K562 (cell line): Measurements from ENCODE around the gene ARFRP1. TPM values are rescaled to one million over a fixed set of nuclear protein-coding genes. Genes with fewer than 3 reads are reported as not detected.

Experiments used
- BRCA1 ChIP-seq, 2 experiments: fragments of 450-650 bp in 1 of 2; sonication (generic) in 1 of 2; formaldehyde crosslinking in 1 of 2; IDR thresholded peaks; 2 replicates each; pipeline versions ENCODE4 v1.5.0 to v1.6.1; 2017 to 2020; ENCODE audit warnings: mild to moderate bottlenecking in 1 of 2, missing genetic modification reagents in 1 of 2
- CBX8 ChIP-seq: fragments of 200-600 bp; sonication (generic); IDR thresholded peaks from 2 replicates; pipeline ENCODE4 v1.6.1; 2012; ENCODE audit warnings: borderline replicate concordance, mixed run types, low read depth, mild to moderate bottlenecking, moderate library complexity, mixed read lengths, low read length, control low read depth, inconsistent platforms; ENCODE audit not compliant: poor library complexity, severe bottlenecking; ENCODE audit errors: extremely low read depth
- CXXC5 ChIP-seq: fragments of 250-450 bp; sonication (Bioruptor Pico); IDR thresholded peaks from 2 replicates; pipeline ENCODE4 v1.8.0; 2022; ENCODE audit warnings: inconsistent platforms, mild to moderate bottlenecking, moderate library complexity
- DACH1 ChIP-seq: fragments of 450-650 bp; IDR thresholded peaks from 2 replicates; pipeline ENCODE4 v1.6.1; 2018; ENCODE audit not compliant: partially characterized antibody
- FIP1L1 ChIP-seq: fragments of 200-400 bp; formaldehyde crosslinking; IDR thresholded peaks from 2 replicates; pipeline ENCODE4 v1.6.1; 2018; ENCODE audit warnings: mild to moderate bottlenecking, low read depth, low read length; ENCODE audit not compliant: poor library complexity, severe bottlenecking
- HLTF ChIP-seq: fragments of 450-650 bp; IDR thresholded peaks from 2 replicates; pipeline ENCODE4 v1.6.1; 2016
- ILK ChIP-seq: fragments of 450-650 bp; IDR thresholded peaks from 2 replicates; pipeline ENCODE4 v1.6.1; 2016; ENCODE audit warnings: missing genetic modification characterization, low read depth, mild to moderate bottlenecking, missing compliant biosample characterization, moderate library complexity, borderline replicate concordance
- L3MBTL2 ChIP-seq: fragments of 450-650 bp; IDR thresholded peaks from 2 replicates; pipeline ENCODE4 v1.6.1; 2016; ENCODE audit warnings: mild to moderate bottlenecking, moderate library complexity
- MBD2 ChIP-seq: sonication (generic); IDR thresholded peaks from 2 replicates; pipeline ENCODE4 v1.6.1; 2016; ENCODE audit warnings: low read depth, borderline replicate concordance
- MCM7 ChIP-seq, 2 experiments: fragments of 450-650 bp; IDR thresholded peaks; 2 replicates each; pipeline ENCODE4 v1.6.1; 2016 to 2018
- NCOA4 ChIP-seq: fragments of 450-650 bp; IDR thresholded peaks from 2 replicates; pipeline ENCODE4 v1.6.1; 2018; ENCODE audit warnings: mild to moderate bottlenecking; ENCODE audit not compliant: partially characterized antibody
- RFX7 ChIP-seq: fragments of 250-450 bp; sonication (Bioruptor Pico); IDR thresholded peaks from 2 replicates; pipeline ENCODE4 v1.5.1; 2021; ENCODE audit warnings: mild to moderate bottlenecking
- SNIP1 ChIP-seq: fragments of 450-650 bp; IDR thresholded peaks from 2 replicates; pipeline ENCODE4 v1.7.1; 2017; ENCODE audit warnings: low read depth, mild to moderate bottlenecking
- ZNF134 ChIP-seq: fragments of 250-450 bp; sonication (Bioruptor Pico); conservative IDR thresholded peaks from 2 replicates; pipeline ENCODE4 v1.4.0; 2020
- ZNF140 ChIP-seq: fragments of 250-450 bp; sonication (Bioruptor Pico); IDR thresholded peaks from 2 replicates; pipeline ENCODE4 v1.8.0; 2021; ENCODE audit warnings: moderate library complexity, mild to moderate bottlenecking, inconsistent platforms
- ZNF253 ChIP-seq: fragments of 250-450 bp; sonication (Bioruptor Pico); conservative IDR thresholded peaks from 2 replicates; pipeline ENCODE4 v1.6.1; 2021; ENCODE audit warnings: mild to moderate bottlenecking
- ZNF584 ChIP-seq: fragments of 200-800 bp; sonication (Bioruptor generic); IDR thresholded peaks from 2 replicates; pipeline ENCODE4 v1.6.1; 2016; ENCODE audit warnings: low read depth, mild to moderate bottlenecking, missing genetic modification characterization, missing compliant biosample characterization
- ZNF586 ChIP-seq: fragments of 450-650 bp; formaldehyde crosslinking; conservative IDR thresholded peaks from 2 replicates; pipeline ENCODE4 v1.4.0; 2020; ENCODE audit warnings: mild to moderate bottlenecking, moderate library complexity
- polyA plus RNA-seq, 8 experiments: library from polyadenylated mRNA; depleted of rRNA in 4 of 8; stranded (reverse) in 5 of 8; unstranded in 3 of 8; fragments of >200 nt; fragmentation: Nextera tagmentation in 2 of 8; fragmentation: Illumina TruSeq in 1 of 8; extraction: Ambion mirVana in 2 of 8; extraction: Trizol in 1 of 8; gene quantifications; 2 replicates each; pipeline versions ENCODE4 v1.2.1 to v1.2.3, GENCODE V29; 2011 to 2014; ENCODE audit warnings: inconsistent platforms in 1 of 8, missing spikeins in 1 of 8
- total RNA-seq, 7 experiments: library from RNA; depleted of rRNA in 6 of 7; stranded (reverse); fragments of >200 nt in 6 of 7; fragmentation: Illumina TruSeq in 2 of 7; extraction: Trizol in 2 of 7; gene quantifications; 2 replicates each; pipeline versions ENCODE4 v1.2.1 to v1.2.3, GENCODE V29; 2011 to 2021; ENCODE audit warnings: low replicate concordance in 1 of 7
- TF ChIP-seq, protein P1 (sequence below): sonication (generic); formaldehyde crosslinking; IDR thresholded peaks from 2 replicates; pipeline ENCODE4 v1.8.0; 2022; ENCODE audit warnings: mild to moderate bottlenecking, missing genetic modification reagents
- TF ChIP-seq, protein P2 (sequence below): sonication (generic); formaldehyde crosslinking; IDR thresholded peaks from 2 replicates; pipeline ENCODE4 v1.8.1; 2023; ENCODE audit warnings: mild to moderate bottlenecking, missing genetic modification reagents
- TF ChIP-seq, protein P3 (sequence below): IDR thresholded peaks from 2 replicates; pipeline ENCODE4 v1.6.1; 2014; ENCODE audit warnings: antibody characterized with exemption
- TF ChIP-seq, protein P4 (sequence below): fragments of 150-350 bp; IDR thresholded peaks from 2 replicates; pipeline ENCODE4 v1.6.1; 2014; ENCODE audit warnings: low read depth, mild to moderate bottlenecking, low read length, borderline replicate concordance

ARFRP1 gene
- total and polyA plus RNA-seq, 9 of the 15 experiments (the other 6 are each of a cell fraction or from before 2014, with no cell fraction given) = 2.2 to 78.9 (median 37.3) TPM

DNA sequence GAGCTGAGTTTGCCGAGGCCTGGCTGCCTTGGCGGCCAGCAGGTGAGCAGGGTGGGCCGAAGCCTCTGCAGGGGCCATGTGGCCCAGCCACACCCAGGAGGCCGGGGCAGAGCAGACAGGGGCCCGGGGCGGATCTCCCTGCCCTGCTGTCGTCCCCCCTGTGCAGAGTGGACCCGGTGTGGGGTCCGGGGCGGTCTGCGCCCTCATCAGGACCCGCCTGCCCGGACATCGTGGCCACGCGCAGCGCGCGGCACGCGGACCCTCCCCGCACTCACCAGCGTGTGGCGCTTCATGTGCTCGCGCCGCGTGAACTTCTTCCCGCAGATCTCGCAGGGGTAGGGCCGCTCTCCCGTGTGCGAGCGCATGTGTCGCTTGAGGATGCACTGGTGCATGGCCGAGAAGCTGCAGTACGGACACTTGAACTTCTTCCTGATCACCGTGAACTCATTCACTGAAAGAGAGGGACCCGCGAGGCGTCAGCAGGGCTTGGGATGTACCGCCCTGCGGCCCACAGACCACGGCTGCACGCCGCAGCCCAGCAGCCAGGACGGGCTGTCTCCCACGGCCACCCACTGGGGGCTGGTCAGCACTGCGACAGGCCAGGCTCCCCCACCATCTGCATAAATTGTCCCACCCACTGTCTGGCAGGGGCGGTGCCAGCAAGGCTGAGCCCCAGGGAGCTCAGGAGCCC lies 44.8 kb upstream of the ARFRP1 start (continued):
- TF ChIP-seq, protein P1, sequence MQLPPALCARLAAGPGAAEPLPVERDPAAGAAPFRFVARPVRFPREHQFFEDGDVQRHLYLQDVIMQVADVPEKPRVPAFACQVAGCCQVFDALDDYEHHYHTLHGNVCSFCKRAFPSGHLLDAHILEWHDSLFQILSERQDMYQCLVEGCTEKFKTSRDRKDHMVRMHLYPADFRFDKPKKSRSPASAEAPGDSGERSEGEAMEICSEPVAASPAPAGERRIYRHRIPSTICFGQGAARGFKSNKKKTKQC = no peak
- TF ChIP-seq RFX7 (CRISPR knock-in tag) = no peak
- no peak for TF ChIP-seq NCOA4
- TF ChIP-seq, protein P2, sequence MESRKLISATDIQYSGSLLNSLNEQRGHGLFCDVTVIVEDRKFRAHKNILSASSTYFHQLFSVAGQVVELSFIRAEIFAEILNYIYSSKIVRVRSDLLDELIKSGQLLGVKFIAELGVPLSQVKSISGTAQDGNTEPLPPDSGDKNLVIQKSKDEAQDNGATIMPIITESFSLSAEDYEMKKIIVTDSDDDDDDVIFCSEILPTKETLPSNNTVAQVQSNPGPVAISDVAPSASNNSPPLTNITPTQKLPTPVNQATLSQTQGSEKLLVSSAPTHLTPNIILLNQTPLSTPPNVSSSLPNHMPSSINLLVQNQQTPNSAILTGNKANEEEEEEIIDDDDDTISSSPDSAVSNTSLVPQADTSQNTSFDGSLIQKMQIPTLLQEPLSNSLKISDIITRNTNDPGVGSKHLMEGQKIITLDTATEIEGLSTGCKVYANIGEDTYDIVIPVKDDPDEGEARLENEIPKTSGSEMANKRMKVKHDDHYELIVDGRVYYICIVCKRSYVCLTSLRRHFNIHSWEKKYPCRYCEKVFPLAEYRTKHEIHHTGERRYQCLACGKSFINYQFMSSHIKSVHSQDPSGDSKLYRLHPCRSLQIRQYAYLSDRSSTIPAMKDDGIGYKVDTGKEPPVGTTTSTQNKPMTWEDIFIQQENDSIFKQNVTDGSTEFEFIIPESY (CRISPR knock-in tag) = peak; percentile 99
- TF ChIP-seq CXXC5 (CRISPR knock-in tag) = no peak
- TF ChIP-seq BRCA1 (IDR thresholded peaks at IDR 0.05) = no peak
- no peak for TF ChIP-seq BRCA1 (CRISPR knock-in tag; IDR thresholded peaks at IDR 0.05)
- TF ChIP-seq MBD2 = 0 out of 2 replicates have a peak, but pooled peaks have one; percentile 11
- no peak for TF ChIP-seq ZNF586
- no peak for TF ChIP-seq DACH1
- no peak for TF ChIP-seq ZNF134 (CRISPR knock-in tag)
- peak; percentile 18; the same call in 1 of the 2 replicates for TF ChIP-seq L3MBTL2
- TF ChIP-seq ZNF584 (CRISPR knock-in tag) = no peak
- no peak for TF ChIP-seq FIP1L1
- no peak for TF ChIP-seq ZNF253 (CRISPR knock-in tag)
- no peak for TF ChIP-seq CBX8
- TF ChIP-seq SNIP1 = no peak
- TF ChIP-seq, protein P3, sequence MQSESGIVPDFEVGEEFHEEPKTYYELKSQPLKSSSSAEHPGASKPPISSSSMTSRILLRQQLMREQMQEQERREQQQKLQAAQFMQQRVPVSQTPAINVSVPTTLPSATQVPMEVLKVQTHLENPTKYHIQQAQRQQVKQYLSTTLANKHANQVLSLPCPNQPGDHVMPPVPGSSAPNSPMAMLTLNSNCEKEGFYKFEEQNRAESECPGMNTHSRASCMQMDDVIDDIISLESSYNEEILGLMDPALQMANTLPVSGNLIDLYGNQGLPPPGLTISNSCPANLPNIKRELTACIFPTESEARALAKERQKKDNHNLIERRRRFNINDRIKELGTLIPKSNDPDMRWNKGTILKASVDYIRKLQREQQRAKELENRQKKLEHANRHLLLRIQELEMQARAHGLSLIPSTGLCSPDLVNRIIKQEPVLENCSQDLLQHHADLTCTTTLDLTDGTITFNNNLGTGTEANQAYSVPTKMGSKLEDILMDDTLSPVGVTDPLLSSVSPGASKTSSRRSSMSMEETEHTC = no peak
- TF ChIP-seq, protein P4, sequence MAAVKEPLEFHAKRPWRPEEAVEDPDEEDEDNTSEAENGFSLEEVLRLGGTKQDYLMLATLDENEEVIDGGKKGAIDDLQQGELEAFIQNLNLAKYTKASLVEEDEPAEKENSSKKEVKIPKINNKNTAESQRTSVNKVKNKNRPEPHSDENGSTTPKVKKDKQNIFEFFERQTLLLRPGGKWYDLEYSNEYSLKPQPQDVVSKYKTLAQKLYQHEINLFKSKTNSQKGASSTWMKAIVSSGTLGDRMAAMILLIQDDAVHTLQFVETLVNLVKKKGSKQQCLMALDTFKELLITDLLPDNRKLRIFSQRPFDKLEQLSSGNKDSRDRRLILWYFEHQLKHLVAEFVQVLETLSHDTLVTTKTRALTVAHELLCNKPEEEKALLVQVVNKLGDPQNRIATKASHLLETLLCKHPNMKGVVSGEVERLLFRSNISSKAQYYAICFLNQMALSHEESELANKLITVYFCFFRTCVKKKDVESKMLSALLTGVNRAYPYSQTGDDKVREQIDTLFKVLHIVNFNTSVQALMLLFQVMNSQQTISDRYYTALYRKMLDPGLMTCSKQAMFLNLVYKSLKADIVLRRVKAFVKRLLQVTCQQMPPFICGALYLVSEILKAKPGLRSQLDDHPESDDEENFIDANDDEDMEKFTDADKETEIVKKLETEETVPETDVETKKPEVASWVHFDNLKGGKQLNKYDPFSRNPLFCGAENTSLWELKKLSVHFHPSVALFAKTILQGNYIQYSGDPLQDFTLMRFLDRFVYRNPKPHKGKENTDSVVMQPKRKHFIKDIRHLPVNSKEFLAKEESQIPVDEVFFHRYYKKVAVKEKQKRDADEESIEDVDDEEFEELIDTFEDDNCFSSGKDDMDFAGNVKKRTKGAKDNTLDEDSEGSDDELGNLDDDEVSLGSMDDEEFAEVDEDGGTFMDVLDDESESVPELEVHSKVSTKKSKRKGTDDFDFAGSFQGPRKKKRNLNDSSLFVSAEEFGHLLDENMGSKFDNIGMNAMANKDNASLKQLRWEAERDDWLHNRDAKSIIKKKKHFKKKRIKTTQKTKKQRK = no peak
- TF ChIP-seq MCM7 (IDR thresholded peaks at IDR 0.05) = no peak
- no peak for TF ChIP-seq HLTF
- TF ChIP-seq ZNF140 (CRISPR knock-in tag) = no peak
- no peak for TF ChIP-seq ILK (tag)
